ENCODE measurements around the gene MMP1. TPM values are rescaled to one million over a fixed set of nuclear protein-coding genes. Genes with fewer than 3 reads are reported as not detected.

The MMP1 gene
- total RNA-seq, 2 donors from 2014 or later: not detected

GRCh38 chr11:102792604-102793003, 5.4 kb downstream of the MMP1 start:
- DNase-seq (ENCODE audit: low spot score) (no peak), ATAC-seq (no peak)
- no peaks in the 10 kb centered on the region for H3K9me3 Mint-ChIP-seq
- no peaks in the 10 kb centered on the region for H3K36me3 Mint-ChIP-seq
- no peaks in the 10 kb centered on the region for H3K4me1 Mint-ChIP-seq (ENCODE audit: low read depth in 2 of 2)
- H3K27ac Mint-ChIP-seq: no peak overlapping the region
- H3K4me3 Mint-ChIP-seq: no peak overlapping the region
- no peaks in the 10 kb centered on the region for H3K27me3 Mint-ChIP-seq

- ATAC-seq (no peak), DNase-seq (ENCODE audit: low spot score) (no peak)
- Mint-ChIP-seq H3K27me3 (no peaks in the 10 kb centered on the region), H3K9me3 (no peaks in the 10 kb centered on the region), H3K36me3 (no peaks in the 10 kb centered on the region), H3K4me1 (ENCODE audit: low read depth in 2 of 2) (no peaks in the 10 kb centered on the region), H3K27ac (no peak overlapping the region), H3K4me3 (no peak overlapping the region)
These were observed 6.5 kb downstream of the MMP1 start for GRCh38 chr11:102791271-102792036.

- Mint-ChIP-seq H3K9me3 (peaks cover 4% of the 10 kb centered on the region), H3K36me3 (no peaks in the 10 kb centered on the region), H3K4me1 (ENCODE audit: low read depth in 2 of 2) (no peaks in the 10 kb centered on the region), H3K27me3 (peaks cover 3 to 7% of the 10 kb centered on the region in 2 donors), H3K4me3 (no peak overlapping the region), H3K27ac (no peak overlapping the region)
- DNase-seq (ENCODE audit: low spot score) (no peak), ATAC-seq (no peak)
These were observed 9.5 kb downstream of the MMP1 start for GRCh38 chr11:102788334-102788995.

- Mint-ChIP-seq H3K36me3 (no peaks in the 10 kb centered on the region), H3K4me1 (ENCODE audit: low read depth in 2 of 2) (no peaks in the 10 kb centered on the region), H3K27me3 (peaks cover 7 to 8% of the 10 kb centered on the region in 2 donors), H3K27ac (no peak overlapping the region), H3K9me3 (peaks cover 4% of the 10 kb centered on the region), H3K4me3 (no peak overlapping the region)
- DNase-seq (ENCODE audit: low spot score): no peak
- ATAC-seq: no peak
These were observed 13.6 kb downstream of the MMP1 start for GRCh38 chr11:102784380-102784779.

DNA sequence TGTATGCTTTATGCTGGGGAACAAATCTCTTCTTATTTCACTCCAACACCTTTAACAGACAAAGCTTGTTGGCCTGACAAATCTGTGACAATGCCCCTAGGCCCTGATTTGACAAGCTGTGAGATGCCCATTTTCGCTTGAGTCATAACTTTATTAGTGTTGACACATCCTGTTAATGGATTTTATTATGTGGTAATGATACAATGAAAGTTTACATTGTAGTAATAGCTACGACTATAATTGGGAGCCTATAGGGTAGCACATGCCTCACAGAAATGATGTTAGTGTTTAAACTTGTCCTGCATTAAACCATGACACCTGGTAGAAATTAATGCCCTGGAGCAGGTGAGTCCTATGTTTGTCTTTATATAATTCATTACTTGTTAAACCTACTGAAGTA, 14.2 kb downstream of the MMP1 start:
- DNase-seq (ENCODE audit: low spot score): no peak
- peaks cover 7 to 8% of the 10 kb centered on the region in 2 donors for H3K27me3 Mint-ChIP-seq
- no peak overlapping the region for H3K27ac Mint-ChIP-seq
- H3K4me3 Mint-ChIP-seq: no peak overlapping the region
- H3K9me3 Mint-ChIP-seq: peaks cover 4% of the 10 kb centered on the region
- no peaks in the 10 kb centered on the region for H3K36me3 Mint-ChIP-seq
- ATAC-seq: no peak
- H3K4me1 Mint-ChIP-seq (ENCODE audit: low read depth in 2 of 2): no peaks in the 10 kb centered on the region

DNA sequence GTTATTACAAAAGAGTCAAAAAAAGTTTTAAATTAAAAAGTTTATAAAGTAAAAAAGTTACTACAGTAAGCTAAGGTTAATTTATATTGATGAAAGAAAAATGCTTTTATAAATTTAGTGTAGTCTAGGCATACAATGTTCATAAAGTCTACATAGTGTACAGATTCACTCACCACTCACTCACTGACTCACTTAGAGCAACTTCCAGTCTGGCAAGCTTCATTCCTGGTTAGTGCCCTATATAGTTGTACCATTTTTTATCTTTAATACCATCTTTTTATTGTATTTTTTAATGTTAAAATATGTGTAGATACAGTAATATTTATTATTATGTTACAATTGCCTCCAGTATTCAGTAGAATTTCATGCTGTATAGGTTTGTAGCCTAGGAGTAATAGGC, 14.9 kb downstream of the MMP1 start:
- H3K4me3 Mint-ChIP-seq: no peak overlapping the region
- DNase-seq (ENCODE audit: low spot score) (no peak), ATAC-seq (no peak)
- H3K9me3 Mint-ChIP-seq: peaks cover 4% of the 10 kb centered on the region
- no peaks in the 10 kb centered on the region for H3K4me1 Mint-ChIP-seq (ENCODE audit: low read depth in 2 of 2)
- H3K27ac Mint-ChIP-seq: no peak overlapping the region
- H3K36me3 Mint-ChIP-seq: no peaks in the 10 kb centered on the region
- peaks cover 7 to 8% of the 10 kb centered on the region in 2 donors for H3K27me3 Mint-ChIP-seq

- no peak for ATAC-seq
- Mint-ChIP-seq H3K27me3 (peaks cover 7 to 8% of the 10 kb centered on the region in 2 donors), H3K4me1 (ENCODE audit: low read depth in 2 of 2) (no peaks in the 10 kb centered on the region), H3K36me3 (no peaks in the 10 kb centered on the region), H3K9me3 (peaks cover 4% of the 10 kb centered on the region), H3K4me3 (no peak overlapping the region), H3K27ac (no peak overlapping the region)
- no peak for DNase-seq (ENCODE audit: low spot score)
These were observed 16.3 kb downstream of the MMP1 start for GRCh38 chr11:102781676-102782075.

DNA sequence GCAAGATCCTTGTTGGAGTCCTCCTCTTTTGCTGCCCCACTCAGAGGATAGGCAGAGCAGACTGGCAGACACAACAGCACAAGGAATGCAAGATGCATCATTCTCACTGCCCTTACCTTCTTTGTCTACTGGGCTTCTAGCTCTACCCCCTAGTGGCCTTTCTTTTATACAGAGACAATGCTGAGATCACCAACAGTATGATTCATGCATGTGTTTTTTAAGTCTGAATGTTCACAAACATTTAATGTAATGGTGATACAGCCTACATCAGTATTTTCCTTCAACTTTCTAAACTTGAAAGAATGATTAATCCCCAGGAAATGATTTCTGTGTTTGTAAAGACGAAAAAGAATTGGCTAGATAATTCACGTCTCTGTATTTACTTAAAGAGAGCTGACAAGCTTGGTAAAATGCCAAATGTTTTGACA, 17.5 kb downstream of the MMP1 start, which contains the start of gene MMP10:
Gene MMP10, minus strand, starts transcription at position 138 of the 428 bp plus-strand sequence. Its CDS starts 37 bp downstream, at position 101.
- H3K36me3 Mint-ChIP-seq: no peaks in the 10 kb centered on the region
- no peak for ATAC-seq
- H3K27me3 Mint-ChIP-seq: peaks cover 6 to 8% of the 10 kb centered on the region in 2 donors
- H3K27ac Mint-ChIP-seq: no peak within 1 kb of the TSS
- H3K4me3 Mint-ChIP-seq: no peak within 1 kb of the TSS
- DNase-seq (ENCODE audit: low spot score): no peak
- H3K4me1 Mint-ChIP-seq (ENCODE audit: low read depth in 2 of 2): no peaks in the 10 kb centered on the region
- peaks cover 4% of the 10 kb centered on the region for H3K9me3 Mint-ChIP-seq

GRCh38 chr11:102776454-102776853, 21.5 kb downstream of the MMP1 start:
- Mint-ChIP-seq H3K27ac (no peak overlapping the region), H3K4me3 (no peak overlapping the region), H3K27me3 (peaks cover 2 to 8% of the 10 kb centered on the region in 2 donors), H3K9me3 (no peaks in the 10 kb centered on the region), H3K36me3 (no peaks in the 10 kb centered on the region), H3K4me1 (ENCODE audit: low read depth in 2 of 2) (no peaks in the 10 kb centered on the region)
- no peak for ATAC-seq
- DNase-seq (ENCODE audit: low spot score): no peak

DNA sequence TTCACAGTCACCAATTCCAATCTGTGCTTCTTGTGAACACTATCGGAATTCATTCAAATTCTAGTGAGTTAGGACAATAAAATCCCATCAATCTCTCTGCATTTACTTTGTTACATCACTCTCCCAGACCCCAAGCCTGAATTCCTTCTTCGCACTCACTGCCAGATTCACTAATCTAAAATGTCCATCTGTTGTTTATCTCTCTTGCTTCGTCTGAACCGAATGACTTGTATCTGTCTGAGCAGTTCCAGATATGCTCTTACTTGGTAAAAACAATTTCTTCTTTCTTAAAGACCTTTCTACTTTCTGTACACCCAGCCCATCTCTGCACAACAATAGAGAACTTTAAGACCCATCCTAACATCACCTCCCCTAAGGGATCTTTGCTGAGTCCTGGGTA, 24.6 kb downstream of the MMP1 start:
- Mint-ChIP-seq H3K36me3 (no peaks in the 10 kb centered on the region), H3K4me1 (ENCODE audit: low read depth in 2 of 2) (no peaks in the 10 kb centered on the region), H3K9me3 (no peaks in the 10 kb centered on the region), H3K27me3 (peaks cover 4 to 19% of the 10 kb centered on the region in 2 donors), H3K4me3 (no peak overlapping the region), H3K27ac (no peak overlapping the region)
- DNase-seq (ENCODE audit: low spot score) (no peak), ATAC-seq (no peak)

GRCh38 chr11:102771351-102771750, 26.6 kb downstream of the MMP1 start:
- no peak for ATAC-seq
- Mint-ChIP-seq H3K9me3 (no peaks in the 10 kb centered on the region), H3K27me3 (peaks cover 4 to 19% of the 10 kb centered on the region in 2 donors), H3K36me3 (no peaks in the 10 kb centered on the region), H3K4me1 (ENCODE audit: low read depth in 2 of 2) (no peaks in the 10 kb centered on the region), H3K27ac (no peak overlapping the region), H3K4me3 (no peak overlapping the region)
- DNase-seq (ENCODE audit: low spot score): no peak

GRCh38 chr11:102770191-102770590, 27.8 kb downstream of the MMP1 start:
- DNase-seq (ENCODE audit: low spot score) (no peak), ATAC-seq (no peak)
- no peak overlapping the region for H3K27ac Mint-ChIP-seq
- peaks cover 4 to 19% of the 10 kb centered on the region in 2 donors for H3K27me3 Mint-ChIP-seq
- no peak overlapping the region for H3K4me3 Mint-ChIP-seq
- no peaks in the 10 kb centered on the region for H3K4me1 Mint-ChIP-seq (ENCODE audit: low read depth in 2 of 2)
- no peaks in the 10 kb centered on the region for H3K9me3 Mint-ChIP-seq
- H3K36me3 Mint-ChIP-seq: no peaks in the 10 kb centered on the region

- DNase-seq (ENCODE audit: low spot score): no peak
- Mint-ChIP-seq H3K4me1 (ENCODE audit: low read depth in 2 of 2) (no peaks in the 10 kb centered on the region), H3K36me3 (no peaks in the 10 kb centered on the region), H3K4me3 (no peak overlapping the region), H3K27ac (no peak overlapping the region), H3K27me3 (peaks cover 10 to 23% of the 10 kb centered on the region in 2 donors), H3K9me3 (peaks cover 3% of the 10 kb centered on the region)
- no peak for ATAC-seq
These were observed 30.2 kb downstream of the MMP1 start for GRCh38 chr11:102767800-102768199.

GRCh38 chr11:102763440-102763839, 34.5 kb downstream of the MMP1 start:
- DNase-seq (ENCODE audit: low spot score): no peak
- Mint-ChIP-seq H3K36me3 (no peaks in the 10 kb centered on the region), H3K9me3 (peaks cover 5% of the 10 kb centered on the region), H3K27me3 (peaks cover 9 to 14% of the 10 kb centered on the region in 2 donors), H3K27ac (no peak overlapping the region), H3K4me1 (ENCODE audit: low read depth in 2 of 2) (peaks cover 0 to 2% of the 10 kb centered on the region in 2 donors), H3K4me3 (no peak overlapping the region)
- ATAC-seq: no peak

Data from natural killer cell treated with Interleukin-12 subunit alpha and Interleukin-12 subunit beta and Interleukin-15 and Interleukin-18, amount 100 ng/mL, for 72 hours (primary cell).